Cardiac muscle cell (in vitro differentiated cells and primary cell): ENCODE data around the gene TMC6. TPM values are rescaled to one million over a fixed set of nuclear protein-coding genes. Genes with fewer than 3 reads are reported as not detected.

ENCODE experiments used
- DNase-seq, 2 donors: peaks; one replicate each; pipeline versions ENCODE4 v3.0.0 to v3.0.0-alpha.2; 2010 to 2017; ENCODE audit warnings: low read depth in 1 of 2, low spot score in 1 of 2
- H3K27ac ChIP-seq: fragments of 200-600 bp; sonication (generic); 2 replicates; pipeline ENCODE4 v1.5.1; 2016
- H3K27me3 ChIP-seq: fragments of 200-600 bp; sonication (generic); 2 replicates; pipeline ENCODE4 v1.6.0; 2016; ENCODE audit warnings: control low read depth
- H3K36me3 ChIP-seq: fragments of 200-600 bp; sonication (generic); 2 replicates; pipeline ENCODE4 v1.5.1; 2016; ENCODE audit warnings: control low read depth
- H3K4me1 ChIP-seq: fragments of 200-600 bp; sonication (generic); 2 replicates; pipeline ENCODE4 v1.8.1; 2017; ENCODE audit warnings: low read depth, mild to moderate bottlenecking, mixed run types
- H3K4me3 ChIP-seq: fragments of 200-600 bp; sonication (generic); 2 replicates; pipeline ENCODE4 v1.5.1; 2016; ENCODE audit warnings: mild to moderate bottlenecking
- H3K9me3 ChIP-seq: fragments of 200-600 bp; sonication (generic); 2 replicates; pipeline ENCODE4 v1.5.1; 2017; ENCODE audit warnings: low read depth, mild to moderate bottlenecking, control low read depth
- CTCF ChIP-seq: IDR thresholded peaks from 2 replicates; pipeline ENCODE4 v1.5.1; 2012; ENCODE audit warnings: low read depth, mild to moderate bottlenecking, low read length
- polyA plus RNA-seq: library from polyadenylated mRNA; unstranded; fragments of >200 nt; fragmentation: Nextera tagmentation; extraction: Ambion mirVana; gene quantifications from 2 replicates; pipeline ENCODE4 v1.2.1, GENCODE V29; 2016
- total RNA-seq: library from RNA; depleted of rRNA; stranded (reverse); fragments of >200 nt; gene quantifications from 2 replicates; pipeline ENCODE4 v1.2.3, GENCODE V29; 2016

The TMC6 gene
- total and polyA plus RNA-seq, 2 experiments from 2014 or later = 85.4 to 144 TPM

DNA sequence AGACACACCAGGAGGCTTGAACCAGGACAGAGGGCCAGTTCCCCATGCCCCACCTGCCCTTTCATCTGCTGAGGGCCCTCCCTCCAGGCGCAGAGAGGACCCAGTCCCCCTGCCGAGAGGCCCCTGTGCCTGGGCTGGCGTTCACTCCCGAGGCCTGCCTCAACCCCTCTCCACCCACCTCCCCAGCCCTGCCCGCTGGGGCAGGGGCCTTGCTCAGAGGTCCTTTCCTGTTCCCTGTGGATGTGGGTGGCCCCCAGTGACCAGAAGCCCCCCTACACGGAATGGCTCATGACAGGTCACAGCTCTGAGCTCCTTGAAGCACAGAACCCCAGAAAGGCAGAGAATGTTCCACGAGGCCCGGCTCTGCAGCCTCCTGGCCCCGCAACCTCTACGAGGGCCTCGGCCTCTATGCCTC is 6.7 kb downstream of the TMC6 start:
- no peak overlapping the region for H3K27ac ChIP-seq
- peaks cover 11% of the 10 kb centered on the region for H3K4me1 ChIP-seq
- H3K4me3 ChIP-seq = no peak overlapping the region
- H3K36me3 ChIP-seq = peaks cover 19% of the 10 kb centered on the region
- H3K27me3 ChIP-seq = no peaks in the 10 kb centered on the region
- no peaks in the 10 kb centered on the region for H3K9me3 ChIP-seq
- DNase-seq = no peak
- no peak for TF ChIP-seq CTCF

- DNase-seq = no peak
- no peaks in the 10 kb centered on the region for H3K27me3 ChIP-seq
- H3K4me1 ChIP-seq = peaks cover 5% of the 10 kb centered on the region
- H3K9me3 ChIP-seq = no peaks in the 10 kb centered on the region
- H3K27ac ChIP-seq = no peak overlapping the region
- H3K36me3 ChIP-seq = peaks cover 19% of the 10 kb centered on the region
- no peak for TF ChIP-seq CTCF
- no peak overlapping the region for H3K4me3 ChIP-seq
Observed at GRCh38 chr17:78120971-78121800, 7.4 kb downstream of the TMC6 start.

GRCh38 chr17:78120537-78120936 is 8.0 kb downstream of the TMC6 start:
- H3K4me1 ChIP-seq = peaks cover under 1% of the 10 kb centered on the region
- TF ChIP-seq CTCF = no peak
- no peak overlapping the region for H3K27ac ChIP-seq
- H3K27me3 ChIP-seq = no peaks in the 10 kb centered on the region
- DNase-seq = no peak
- H3K4me3 ChIP-seq = no peak overlapping the region
- peaks cover 19% of the 10 kb centered on the region for H3K36me3 ChIP-seq
- no peaks in the 10 kb centered on the region for H3K9me3 ChIP-seq

DNA sequence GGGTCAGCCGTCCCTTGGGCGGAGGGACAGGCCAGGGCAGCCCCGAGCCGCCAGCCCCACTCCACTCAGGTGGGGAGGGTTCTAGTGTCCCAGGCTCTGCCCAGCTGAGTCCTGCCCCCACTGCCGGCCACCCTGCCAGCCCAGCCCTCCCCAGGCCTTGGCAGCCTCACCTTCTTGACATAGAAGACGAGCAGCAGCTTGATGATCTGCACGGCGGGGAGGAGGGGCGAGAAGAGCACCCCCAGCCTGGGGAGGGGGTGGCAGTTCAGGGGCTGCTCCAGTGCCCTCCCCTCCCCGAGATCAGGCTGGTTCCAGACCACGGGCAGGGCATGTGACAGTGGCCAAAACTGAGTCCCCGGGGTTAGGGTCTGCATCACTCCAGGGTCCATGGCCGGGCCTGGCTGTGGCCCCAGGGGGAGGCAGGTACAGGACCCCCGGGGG is 9.7 kb downstream of the TMC6 start:
- Histone ChIP-seq H3K4me3 (no peak overlapping the region), H3K36me3 (peaks cover 16% of the 10 kb centered on the region), H3K9me3 (no peaks in the 10 kb centered on the region), H3K27me3 (no peaks in the 10 kb centered on the region), H3K4me1 (no peaks in the 10 kb centered on the region), H3K27ac (no peak overlapping the region)
- no peak for TF ChIP-seq CTCF
- DNase-seq = no peak

DNA sequence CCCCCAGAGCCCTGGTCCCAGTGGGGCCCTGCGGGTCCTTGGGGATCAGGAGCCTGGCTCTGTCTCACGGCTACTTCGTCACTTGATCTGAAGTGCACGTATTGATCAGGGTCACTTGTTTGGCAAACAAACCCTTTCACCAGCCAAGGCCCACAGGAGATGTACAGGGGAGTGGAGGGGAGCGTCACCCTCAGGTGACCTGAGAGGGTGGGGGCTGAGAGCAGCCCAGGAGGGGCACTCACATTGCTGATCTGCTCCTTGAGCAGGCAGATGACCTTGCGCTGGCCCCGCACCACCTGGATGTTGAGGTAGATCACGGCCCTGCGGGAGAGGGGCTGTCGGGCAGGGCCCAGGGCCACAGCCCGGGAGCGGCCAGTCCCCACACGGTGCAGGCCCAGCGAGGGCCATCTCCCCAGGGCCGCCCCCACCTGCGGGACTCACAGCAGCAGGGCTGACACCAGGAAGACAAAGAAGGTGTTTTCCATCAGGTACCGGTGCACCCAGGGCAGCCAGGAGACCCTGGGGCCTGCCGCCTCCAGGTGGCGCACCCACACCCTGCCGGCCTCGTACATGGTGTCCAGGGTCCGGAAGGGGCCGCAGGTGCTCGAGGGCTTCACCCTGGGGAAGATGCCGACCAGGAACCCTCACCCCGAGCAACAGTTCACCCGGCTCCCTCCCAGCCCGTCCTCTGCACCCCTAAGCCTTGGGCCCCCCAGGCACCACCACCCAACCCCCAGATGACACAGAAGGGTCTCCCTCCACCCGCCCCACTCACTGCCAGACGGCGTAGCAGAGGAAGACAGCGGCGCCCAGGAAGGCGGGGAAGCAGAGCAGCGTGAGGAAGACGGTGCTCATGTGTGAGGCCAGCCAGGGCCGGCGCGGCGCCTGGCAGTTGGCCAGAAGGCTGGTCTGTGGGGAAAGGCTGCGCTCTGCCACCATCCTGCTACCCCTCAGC is 11.3 kb downstream of the TMC6 start:
- H3K27me3 ChIP-seq = no peaks in the 10 kb centered on the region
- no peak overlapping the region for H3K4me3 ChIP-seq
- peaks cover 4% of the 10 kb centered on the region for H3K36me3 ChIP-seq
- no peaks in the 10 kb centered on the region for H3K4me1 ChIP-seq
- peak; percentile 23 for TF ChIP-seq CTCF
- H3K27ac ChIP-seq = no peak overlapping the region
- H3K9me3 ChIP-seq = no peaks in the 10 kb centered on the region
- peak in 1 of 2 donors; percentile 37 for DNase-seq
